OCI-LY3 (cell line): ENCODE measurements around the gene MAB21L3.

Experiments
- H2AFZ ChIP-seq: fragments of 200-600, 300-600 bp; shearing (Covaris generic); 2 replicates; pipeline ENCODE4 v1.6.0; 2014; ENCODE audit warnings: antibody characterized with exemption, low read depth, low read length
- H3K27ac ChIP-seq: fragments of 200-600, 300-600 bp; sonication (generic); 2 replicates; pipeline ENCODE4 v1.5.1; 2014; ENCODE audit warnings: mild to moderate bottlenecking, low read length, moderate library complexity, mixed read lengths
- H3K27me3 ChIP-seq: fragments of 200-600, 300-600 bp; sonication (generic); 2 replicates; pipeline ENCODE4 v1.6.1; 2014; ENCODE audit warnings: low read depth, low read length, mixed read lengths
- H3K36me3 ChIP-seq: fragments of 200-600, 300-600 bp; sonication (generic); replicated peaks from 2 replicates; pipeline ENCODE3; 2014; ENCODE audit warnings: low read depth, low read length, mixed read lengths
- H3K4me1 ChIP-seq: fragments of 300-600, 200-600 bp; sonication (generic); 2 replicates; pipeline ENCODE4 v1.6.1; 2014; ENCODE audit warnings: low read length, mixed read lengths
- H3K4me2 ChIP-seq: fragments of 200-600, 300-600 bp; sonication (generic); 2 replicates; pipeline ENCODE4 v1.6.1; 2014; ENCODE audit warnings: low read length, mixed read lengths
- H3K4me3 ChIP-seq: fragments of 300-600, 200-600 bp; sonication (generic); 2 replicates; pipeline ENCODE4 v1.5.1; 2014; ENCODE audit warnings: antibody characterized with exemption, mild to moderate bottlenecking, low read length, moderate library complexity
- H3K79me2 ChIP-seq: fragments of 300-600, 200-600 bp; shearing (Covaris generic); 2 replicates; pipeline ENCODE4 v1.6.1; 2014; ENCODE audit warnings: mild to moderate bottlenecking, low read length, mixed read lengths
- H3K9ac ChIP-seq: fragments of 300-600, 200-600 bp; shearing (Covaris generic); 2 replicates; pipeline ENCODE4 v1.6.0; 2014; ENCODE audit warnings: mild to moderate bottlenecking, low read length, moderate library complexity
- H3K9me3 ChIP-seq: fragments of 200-600, 300-600 bp; shearing (Covaris generic); 2 replicates; pipeline ENCODE4 v1.6.1; 2014; ENCODE audit warnings: low read length, mixed read lengths; ENCODE audit not compliant: insufficient read depth
- H4K20me1 ChIP-seq: fragments of 200-600, 300-600 bp; sonication (generic); 2 replicates; pipeline ENCODE4 v1.6.1; 2016; ENCODE audit warnings: low read length, mixed read lengths; ENCODE audit not compliant: insufficient read depth
- CTCF ChIP-seq: fragments of 200-600, 300-600 bp; sonication (generic); IDR thresholded peaks from 2 replicates; pipeline ENCODE4 v1.5.1; 2014; ENCODE audit warnings: antibody characterized with exemption, low read length, low read depth
- EZH2phosphoT487 ChIP-seq: fragments of 200-600 bp; shearing (Covaris generic); IDR thresholded peaks from 2 replicates; pipeline ENCODE4 v1.6.1; 2018; ENCODE audit warnings: antibody characterized with exemption, mixed run types, low read depth

The MAB21L3 gene

GRCh38 chr1:116078699-116079223 is 32.4 kb upstream of the MAB21L3 start:
- no peak overlapping the region for H3K27ac ChIP-seq
- H3K79me2 ChIP-seq = no peaks in the 10 kb centered on the region
- no peaks in the 10 kb centered on the region for H3K36me3 ChIP-seq
- H3K4me2 ChIP-seq = no peak overlapping the region
- H4K20me1 ChIP-seq = no peaks in the 10 kb centered on the region
- no peak overlapping the region for H3K9ac ChIP-seq
- no peak for TF ChIP-seq CTCF
- TF ChIP-seq EZH2phosphoT487 = no peak
- H3K4me1 ChIP-seq = no peaks in the 10 kb centered on the region
- H3K4me3 ChIP-seq = no peak overlapping the region
- H3K9me3 ChIP-seq = no peaks in the 10 kb centered on the region
- no peaks in the 10 kb centered on the region for H3K27me3 ChIP-seq
- no peak overlapping the region for H2AFZ ChIP-seq

- TF ChIP-seq CTCF (no peak), EZH2phosphoT487 (no peak)
- Histone ChIP-seq H3K9me3 (no peaks in the 10 kb centered on the region), H2AFZ (no peak overlapping the region), H3K4me3 (no peak overlapping the region), H4K20me1 (no peaks in the 10 kb centered on the region), H3K27ac (no peak overlapping the region), H3K79me2 (no peaks in the 10 kb centered on the region), H3K27me3 (no peaks in the 10 kb centered on the region), H3K4me2 (no peak overlapping the region), H3K36me3 (no peaks in the 10 kb centered on the region), H3K9ac (no peak overlapping the region), H3K4me1 (no peaks in the 10 kb centered on the region)
These were observed 23.6 kb upstream of the MAB21L3 start for GRCh38 chr1:116087628-116088027.

DNA sequence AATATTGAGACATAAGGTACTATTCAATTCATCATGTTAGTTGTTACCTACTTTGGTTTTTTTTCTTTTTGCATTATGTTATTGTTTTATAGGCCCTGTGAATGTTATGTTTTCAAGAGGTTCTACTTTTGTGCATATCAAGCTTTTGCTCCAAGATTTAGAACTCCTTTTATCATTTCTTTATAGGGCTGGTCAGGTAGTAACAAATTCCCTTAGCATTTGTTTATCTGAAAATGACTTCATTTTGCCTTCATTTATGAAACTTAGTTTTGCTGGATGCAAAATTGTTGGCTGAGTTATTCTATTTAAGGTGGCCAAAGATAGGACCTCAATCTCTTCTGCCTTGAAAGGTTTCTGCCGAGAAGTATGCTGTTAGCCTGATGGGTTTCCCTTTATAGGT is 21.3 kb upstream of the MAB21L3 start:
- Histone ChIP-seq H2AFZ (no peak overlapping the region), H3K9ac (no peak overlapping the region), H3K9me3 (no peaks in the 10 kb centered on the region), H3K79me2 (no peaks in the 10 kb centered on the region), H3K36me3 (no peaks in the 10 kb centered on the region), H3K27ac (no peak overlapping the region), H3K4me3 (no peak overlapping the region), H4K20me1 (no peaks in the 10 kb centered on the region), H3K4me1 (no peaks in the 10 kb centered on the region), H3K27me3 (no peaks in the 10 kb centered on the region), H3K4me2 (no peak overlapping the region)
- no peak for TF ChIP-seq EZH2phosphoT487

DNA sequence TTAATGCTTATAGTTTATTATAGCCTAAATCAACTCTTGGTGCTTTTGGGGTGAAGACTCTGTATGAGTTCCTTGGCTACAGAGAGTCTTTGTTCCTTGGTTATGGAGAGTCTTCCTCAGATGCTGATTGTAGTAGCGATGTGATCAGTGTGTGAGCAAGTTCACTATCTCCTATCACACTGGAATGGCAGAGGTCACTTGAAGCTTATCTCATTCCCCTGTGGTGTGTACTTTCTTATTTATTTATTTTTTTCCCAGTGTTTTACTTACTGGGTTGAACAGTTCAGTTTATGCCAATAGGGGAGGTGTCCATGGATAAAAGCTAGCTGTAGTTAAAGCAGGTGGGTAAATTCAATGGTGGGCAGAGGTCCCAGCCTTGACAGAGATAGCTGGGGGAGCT is 20.1 kb upstream of the MAB21L3 start:
- H3K36me3 ChIP-seq = no peaks in the 10 kb centered on the region
- H4K20me1 ChIP-seq = no peaks in the 10 kb centered on the region
- no peak overlapping the region for H2AFZ ChIP-seq
- H3K9ac ChIP-seq = no peak overlapping the region
- no peak for TF ChIP-seq EZH2phosphoT487
- TF ChIP-seq CTCF = no peak
- H3K79me2 ChIP-seq = no peaks in the 10 kb centered on the region
- H3K4me2 ChIP-seq = no peak overlapping the region
- H3K4me3 ChIP-seq = no peak overlapping the region
- H3K9me3 ChIP-seq = no peaks in the 10 kb centered on the region
- H3K27ac ChIP-seq = no peak overlapping the region
- H3K27me3 ChIP-seq = no peaks in the 10 kb centered on the region
- H3K4me1 ChIP-seq = no peaks in the 10 kb centered on the region
